A549 (cell line): ENCODE measurements around the gene TRIM37. TPM values are rescaled to one million over a fixed set of nuclear protein-coding genes. Genes with fewer than 3 reads are reported as not detected.

Experiments
- ATOH8 ChIP-seq: fragments of 250-450 bp; sonication (Bioruptor Pico); IDR thresholded peaks from 2 replicates; pipeline ENCODE4 v1.5.0; 2020; ENCODE audit warnings: low read depth, mild to moderate bottlenecking, moderate library complexity
- BCL3 ChIP-seq: fragments of >200 bp; sonication (Bioruptor Twin); formaldehyde crosslinking; IDR thresholded peaks from 3 replicates; pipeline ENCODE4 v1.6.1; 2016
- CBX2 ChIP-seq: fragments of 200-600 bp; sonication (generic); IDR thresholded peaks from 2 replicates; pipeline ENCODE4 v1.6.1; 2016; ENCODE audit warnings: low read depth, mild to moderate bottlenecking, borderline replicate concordance
- CHD2 ChIP-seq: fragments of 150-350 bp; IDR thresholded peaks from 2 replicates; pipeline ENCODE4 v1.6.1; 2014; ENCODE audit warnings: low read length; ENCODE audit not compliant: partially characterized antibody
- CTCF ChIP-seq: fragments of >200 bp; sonication (Bioruptor Twin); formaldehyde crosslinking; IDR thresholded peaks from 3 replicates; pipeline ENCODE4 v1.5.1; 2016
- EHF ChIP-seq: fragments of 250-450 bp; sonication (Bioruptor Pico); IDR thresholded peaks from 2 replicates; pipeline ENCODE4 v1.5.0; 2020; ENCODE audit warnings: mild to moderate bottlenecking
- EP300 ChIP-seq, 2 experiments: fragments of >200 bp; sonication (Bioruptor Twin); formaldehyde crosslinking; IDR thresholded peaks; 2 replicates in 1 of 2; 3 replicates in 1 of 2; pipeline ENCODE4 v1.6.1; 2016 to 2017
- ESRRA ChIP-seq: fragments of 150-350 bp; IDR thresholded peaks from 2 replicates; pipeline ENCODE4 v1.6.1; 2014; ENCODE audit warnings: mild to moderate bottlenecking, low read length, borderline replicate concordance
- FOSL2 ChIP-seq, 2 experiments: fragments of 450-650 bp in 1 of 2; fragments of >200 bp in 1 of 2; sonication (Bioruptor Twin) in 1 of 2; formaldehyde crosslinking; IDR thresholded peaks; 2 replicates each; pipeline versions ENCODE4 v1.5.0 to v1.6.1; 2016 to 2020; ENCODE audit warnings: mild to moderate bottlenecking in 1 of 2, moderate library complexity in 1 of 2
- GATA3 ChIP-seq: IDR thresholded peaks from 2 replicates; pipeline ENCODE4 v1.6.1; 2012; ENCODE audit warnings: borderline replicate concordance
- HDAC2 ChIP-seq: fragments of 200-600 bp; sonication (generic); IDR thresholded peaks from 2 replicates; pipeline ENCODE4 v1.6.1; 2016
- HEYL ChIP-seq: fragments of 250-450 bp; sonication (Bioruptor Pico); IDR thresholded peaks from 2 replicates; pipeline ENCODE4 v1.8.0; 2021; ENCODE audit warnings: mild to moderate bottlenecking, moderate library complexity
- HOXB13 ChIP-seq: fragments of 250-450 bp; sonication (Bioruptor Pico); IDR thresholded peaks from 2 replicates; pipeline ENCODE4 v1.5.0; 2020; ENCODE audit warnings: low read depth, mild to moderate bottlenecking, moderate library complexity
- HOXB5 ChIP-seq: fragments of 250-450 bp; sonication (Bioruptor Pico); IDR thresholded peaks from 2 replicates; pipeline ENCODE4 v1.5.0; 2020; ENCODE audit warnings: mild to moderate bottlenecking, moderate library complexity
- JUN ChIP-seq, 2 experiments: fragments of >200 bp; sonication (Bioruptor Twin); formaldehyde crosslinking; IDR thresholded peaks; 2 replicates in 1 of 2; 3 replicates in 1 of 2; pipeline ENCODE4 v1.6.1; 2016 to 2017
- JUNB ChIP-seq: fragments of >200 bp; sonication (Bioruptor Twin); formaldehyde crosslinking; IDR thresholded peaks from 2 replicates; pipeline ENCODE4 v1.6.1; 2016
- KDM1A ChIP-seq: fragments of 200-600 bp; sonication (generic); IDR thresholded peaks from 2 replicates; pipeline ENCODE4 v1.6.1; 2016; ENCODE audit warnings: low read depth, mild to moderate bottlenecking
- KDM5A ChIP-seq: fragments of 200-600 bp; sonication (generic); IDR thresholded peaks from 2 replicates; pipeline ENCODE4 v1.6.1; 2016; ENCODE audit warnings: antibody characterized with exemption, mild to moderate bottlenecking
- MAX ChIP-seq: IDR thresholded peaks from 2 replicates; pipeline ENCODE4 v1.6.1; 2012
- NFE2L2 ChIP-seq: fragments of 150-350 bp; conservative IDR thresholded peaks from 2 replicates; pipeline ENCODE4 v1.6.1; 2014; ENCODE audit warnings: low read length
- NPAS2 ChIP-seq: fragments of 250-450 bp; sonication (Bioruptor Pico); IDR thresholded peaks from 2 replicates; pipeline ENCODE4 v1.8.0; 2022; ENCODE audit warnings: mild to moderate bottlenecking, moderate library complexity, borderline replicate concordance
- NR3C1 ChIP-seq: fragments of >200 bp; sonication (Bioruptor Twin); formaldehyde crosslinking; IDR thresholded peaks from 3 replicates; pipeline ENCODE4 v1.6.1; 2017
- PHF8 ChIP-seq: fragments of 200-600 bp; sonication (generic); IDR thresholded peaks from 2 replicates; pipeline ENCODE4 v1.6.1; 2016; ENCODE audit warnings: low read depth, mild to moderate bottlenecking, antibody characterized with exemption, moderate library complexity, borderline replicate concordance
- POLR2A ChIP-seq: IDR thresholded peaks from 2 replicates; pipeline ENCODE4 v1.6.1; 2012; ENCODE audit warnings: mild to moderate bottlenecking, low read length
- POLR2AphosphoS2 ChIP-seq: conservative IDR thresholded peaks from 2 replicates; pipeline ENCODE4 v1.6.1; 2012; ENCODE audit warnings: low read length, improper control_type of control experiment, inconsistent platforms
- RAD21 ChIP-seq, 2 experiments: fragments of >200 bp in 1 of 2; sonication (Bioruptor Twin) in 1 of 2; formaldehyde crosslinking in 1 of 2; IDR thresholded peaks in 1 of 2; conservative IDR thresholded peaks in 1 of 2; 2 replicates in 1 of 2; 3 replicates in 1 of 2; pipeline ENCODE4 v1.6.1; 2012 to 2018; ENCODE audit warnings: inconsistent platforms in 1 of 2
- RCOR1 ChIP-seq: fragments of 150-350 bp; IDR thresholded peaks from 2 replicates; pipeline ENCODE4 v1.6.1; 2014; ENCODE audit warnings: antibody characterized with exemption, low read length, low read depth
- RFX5 ChIP-seq: fragments of 450-650 bp; IDR thresholded peaks from 2 replicates; pipeline ENCODE4 v1.7.1; 2014; ENCODE audit warnings: antibody characterized with exemption, mild to moderate bottlenecking, moderate library complexity
- SMC3 ChIP-seq: fragments of >200 bp; sonication (Bioruptor Twin); formaldehyde crosslinking; IDR thresholded peaks from 3 replicates; pipeline ENCODE4 v1.6.1; 2018; ENCODE audit warnings: inconsistent platforms
- TFCP2L1 ChIP-seq: fragments of 250-450 bp; sonication (Bioruptor Pico); IDR thresholded peaks from 2 replicates; pipeline ENCODE4 v1.5.0; 2021; ENCODE audit warnings: mild to moderate bottlenecking
- TP53 ChIP-seq: fragments of 250-450 bp; sonication (Bioruptor Pico); IDR thresholded peaks from 2 replicates; pipeline ENCODE4 v1.5.0; 2021; ENCODE audit warnings: mild to moderate bottlenecking, moderate library complexity
- ZC3H11A ChIP-seq: fragments of 450-650 bp; IDR thresholded peaks from 2 replicates; pipeline ENCODE4 v1.6.1; 2014; ENCODE audit warnings: antibody characterized with exemption, mild to moderate bottlenecking
- ZFP36 ChIP-seq: fragments of 450-650 bp; IDR thresholded peaks from 2 replicates; pipeline ENCODE4 v1.6.1; 2014; ENCODE audit warnings: borderline replicate concordance; ENCODE audit not compliant: partially characterized antibody
- ZSCAN20 ChIP-seq: fragments of 250-450 bp; sonication (Bioruptor Pico); IDR thresholded peaks from 2 replicates; pipeline ENCODE4 v1.8.0; 2022; ENCODE audit warnings: mild to moderate bottlenecking, moderate library complexity
- polyA plus RNA-seq, 4 experiments: library from polyadenylated mRNA; depleted of rRNA in 3 of 4; stranded (reverse); fragments of >200 nt; fragmentation: RNase III in 1 of 4; extraction: RNeasy Plus Mini Kit Qiagen cat#74134 plus additional on column Dnase treatment in 1 of 4; gene quantifications; 2 replicates in 3 of 4; 3 replicates in 1 of 4; pipeline ENCODE4 v1.2.3, GENCODE V29; 2011 to 2017

TRIM37 gene
- polyA plus RNA-seq, 2 of the 4 experiments (the other 2 are of a cell fraction) = 29.4 to 56.3 TPM

GRCh38 chr17:59106463-59107305, at the start of gene TRIM37 (continued):
- TF ChIP-seq PHF8 (peak; percentile 92), JUN (IDR thresholded peaks at IDR 0.05) (peak in 1 of 2 experiments; percentile 70; a peak in 3 of 5 replicates), CHD2 (peak; percentile 91), POLR2A (peak; percentile 68), GATA3 (peak; percentile 59), NR3C1 (no peak), EP300 (IDR thresholded peaks at IDR 0.05) (no peak), KDM5A (no peak), HOXB13 (CRISPR knock-in tag) (0 out of 2 replicates have a peak, but pooled peaks have one; percentile 71), CTCF (no peak), TFCP2L1 (CRISPR knock-in tag) (no peak), FOSL2 (IDR thresholded peaks at IDR 0.05) (no peak), FOSL2 (CRISPR knock-in tag; IDR thresholded peaks at IDR 0.05) (no peak; the same call in 1 of the 2 replicates), RFX5 (0 out of 2 replicates have a peak, but pooled peaks have one; percentile 40), EHF (CRISPR knock-in tag) (no peak), TP53 (CRISPR knock-in tag) (no peak), ATOH8 (CRISPR knock-in tag) (peak; percentile 91), ZFP36 (no peak), ZC3H11A (no peak), CBX2 (no peak), MAX (peak; percentile 90), BCL3 (peak; percentile 77; the same call in 1 of the 3 replicates), ZSCAN20 (CRISPR knock-in tag) (no peak), RAD21 (conservative IDR thresholded peaks at IDR 0.05 in 1 of 2, IDR thresholded peaks at IDR 0.05 in 1 of 2) (peak in 1 of 2 experiments; percentile 6; a peak in 1 of 5 replicates), RCOR1 (no peak), KDM1A (no peak), HDAC2 (no peak), HOXB5 (CRISPR knock-in tag) (peak; percentile 84; the same call in 1 of the 2 replicates), JUNB (no peak), NPAS2 (CRISPR knock-in tag) (no peak), POLR2AphosphoS2 (0 out of 2 replicates have a peak, but pooled peaks have one; percentile 65), SMC3 (0 out of 3 replicates have a peak, but pooled peaks have one; percentile 20), ESRRA (no peak), HEYL (CRISPR knock-in tag) (no peak), NFE2L2 (no peak)
